ENCODE results near the gene DMXL2.

DNA sequence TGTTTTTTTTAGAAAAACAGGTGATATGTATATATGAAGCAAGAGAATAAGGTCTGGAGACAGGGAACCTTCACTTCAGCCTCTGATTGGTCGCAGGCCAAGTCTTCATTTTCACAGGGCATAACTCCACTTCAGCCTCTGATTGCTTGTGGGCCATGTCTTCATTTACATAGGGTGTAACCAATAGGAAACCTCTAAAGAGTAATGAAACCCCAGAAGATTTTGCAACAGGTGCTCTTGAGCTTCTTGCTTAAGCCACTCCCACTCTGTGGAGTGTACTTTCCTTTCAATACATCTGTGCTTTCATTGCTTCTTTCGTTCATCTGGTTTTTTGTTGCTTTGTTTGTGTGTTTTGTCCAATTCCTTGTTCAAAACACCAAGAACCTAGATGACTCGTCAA lies 36.1 kb upstream of the DMXL2 start:
- TF ChIP-seq GATA2 (IDR thresholded peaks at IDR 0.05; ENCODE audit: low read depth, low read length): no peak
- TF ChIP-seq GATA3 (IDR thresholded peaks at IDR 0.05; ENCODE audit: low read depth, low read length): no peak
